LNCAP (cell line): ENCODE data around the gene OPRL1.

Experiments used
- CTCF ChIP-seq: fragments of 450-650 bp; IDR thresholded peaks from 2 replicates; pipeline ENCODE4 v1.5.1; 2017; ENCODE audit warnings: mild to moderate bottlenecking

Gene OPRL1

DNA sequence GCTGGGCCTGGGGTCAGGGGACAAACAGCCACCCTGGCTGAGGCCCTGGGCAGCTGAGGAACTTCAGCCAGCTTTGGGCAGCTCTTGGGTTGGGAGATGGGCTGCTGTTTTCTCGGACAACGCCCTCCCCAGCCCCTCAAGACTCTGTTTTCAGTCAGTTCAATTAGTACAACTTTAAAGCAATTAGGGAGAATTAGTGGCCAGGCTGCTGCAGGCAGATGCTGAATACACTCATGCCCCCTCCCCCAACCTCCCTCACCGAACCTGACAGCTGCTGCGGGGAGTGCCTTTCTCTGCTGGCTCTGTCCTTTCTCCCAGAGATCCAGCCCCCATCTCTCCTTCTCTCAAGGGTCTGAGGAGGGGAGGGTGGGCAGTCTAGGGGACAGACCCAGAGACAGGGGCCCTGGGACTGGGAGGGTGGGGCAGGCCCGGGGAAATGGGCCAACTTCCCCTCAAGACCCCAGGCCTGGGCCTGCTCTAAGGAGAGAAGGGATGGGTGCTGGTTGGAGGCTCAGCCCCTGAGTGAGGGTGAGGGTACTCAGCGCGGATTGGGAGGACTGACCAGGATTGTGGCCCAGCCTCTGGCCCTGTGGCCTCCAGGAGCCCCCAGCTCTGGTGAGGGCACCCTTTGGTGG lies 66.5 kb downstream of the OPRL1 start:
- TF ChIP-seq CTCF: no peak

- TF ChIP-seq CTCF: no peak
Measured at GRCh38 chr20:64146936-64147477, 67.1 kb downstream of the OPRL1 start.

DNA sequence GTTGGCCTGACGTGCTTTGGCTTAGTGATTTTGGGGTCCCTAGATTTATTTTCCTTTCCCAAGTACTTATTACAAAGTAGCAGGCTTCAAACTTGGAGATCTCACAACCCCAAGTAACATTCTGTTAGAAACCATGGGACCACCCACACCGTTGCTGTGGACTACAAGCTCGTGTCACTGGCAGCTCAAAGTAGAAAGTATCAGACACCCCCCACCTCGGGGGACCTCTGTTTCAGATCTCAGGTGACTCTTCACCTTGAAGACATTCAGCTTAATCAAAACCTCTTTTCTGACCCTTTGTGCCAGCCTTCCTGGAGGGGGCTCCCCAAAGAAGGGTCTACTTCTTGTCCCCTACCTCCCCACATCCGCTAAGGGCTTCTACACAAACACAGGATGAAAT lies 68.7 kb downstream of the OPRL1 start:
- no peak for TF ChIP-seq CTCF

DNA sequence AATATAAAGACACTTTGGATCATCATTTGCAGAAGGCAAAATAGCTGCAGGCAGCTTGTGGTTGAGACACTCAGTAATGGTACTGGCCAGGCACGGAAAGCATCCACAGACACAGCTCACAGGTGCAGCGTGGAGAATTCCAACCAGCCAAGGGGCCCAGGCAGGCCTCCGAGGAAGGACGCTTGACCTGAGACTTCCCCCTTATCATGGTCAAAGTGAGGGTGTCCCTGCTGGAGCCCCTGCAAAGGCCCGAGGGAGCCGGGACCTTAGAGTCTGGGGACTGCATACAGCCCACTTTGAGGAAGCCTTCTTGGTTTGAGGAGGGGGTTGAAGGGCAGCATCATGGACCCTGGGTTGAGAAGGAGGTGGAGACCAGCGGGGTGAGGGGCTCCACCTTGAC lies 69.3 kb downstream of the OPRL1 start:
- TF ChIP-seq CTCF: no peak

DNA sequence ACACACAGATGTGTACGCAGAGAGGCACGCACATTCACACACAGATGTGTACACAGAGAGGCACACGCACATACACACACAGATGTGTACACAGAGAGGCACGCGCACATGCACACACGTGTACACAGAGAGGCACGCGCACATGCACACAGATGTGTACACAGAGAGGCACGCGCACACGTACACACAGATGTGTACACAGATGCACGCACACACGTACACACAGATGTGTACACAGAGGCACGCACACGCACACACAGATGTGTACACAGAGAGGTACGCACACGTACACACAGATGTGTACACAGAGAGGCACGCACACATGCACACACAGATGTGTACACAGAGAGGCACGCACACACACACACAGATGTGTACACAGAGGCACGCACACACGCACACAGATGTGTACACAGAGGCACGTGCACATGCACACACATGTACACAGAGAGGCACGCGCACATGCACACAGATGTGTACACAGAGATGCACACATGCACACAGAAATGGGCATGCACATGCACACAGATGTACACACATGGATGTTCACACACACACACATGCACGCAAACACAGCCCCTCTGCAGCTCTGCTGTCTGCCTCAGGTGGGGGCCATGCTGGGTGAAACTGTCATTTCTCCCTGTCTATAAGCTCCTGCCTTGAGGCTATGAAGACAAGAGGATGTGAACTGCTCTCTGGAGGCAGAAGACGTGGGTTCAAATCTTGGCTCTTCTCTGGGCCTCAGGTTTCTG lies 70.1 kb downstream of the OPRL1 start:
- TF ChIP-seq CTCF: no peak
